ENCODE measurements around the gene RHOD.
A peak's percentile ranks its signal among the peaks of the same experiment; 100 is the strongest.

RHOD gene

DNA sequence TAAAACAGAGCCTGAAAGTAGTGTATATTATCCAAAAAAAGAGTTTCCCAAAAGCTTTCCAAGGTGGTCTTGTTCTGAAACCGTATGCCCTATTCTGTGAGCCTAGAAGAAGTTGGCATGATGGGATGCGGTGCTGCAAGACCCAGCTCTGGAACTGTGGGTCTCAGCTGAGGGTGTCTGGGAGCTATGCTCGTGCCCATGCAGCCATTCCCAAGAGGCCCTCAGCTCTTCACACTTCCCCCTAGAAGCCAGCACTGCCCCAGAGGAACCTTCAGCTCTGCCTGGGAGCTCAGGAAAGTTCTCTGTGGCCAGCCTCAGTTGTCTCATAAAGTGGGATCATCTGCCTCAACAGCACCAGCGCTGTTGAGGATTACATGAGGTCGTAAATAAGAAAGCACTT, 40.1 kb upstream of the RHOD start:
- DNase-seq (ENCODE audit: low read depth) = no peak
- no peak overlapping the region for H3K4me3 ChIP-seq (ENCODE audit: control insufficient read depth, low read depth, low read length)
- TF ChIP-seq, protein P1, sequence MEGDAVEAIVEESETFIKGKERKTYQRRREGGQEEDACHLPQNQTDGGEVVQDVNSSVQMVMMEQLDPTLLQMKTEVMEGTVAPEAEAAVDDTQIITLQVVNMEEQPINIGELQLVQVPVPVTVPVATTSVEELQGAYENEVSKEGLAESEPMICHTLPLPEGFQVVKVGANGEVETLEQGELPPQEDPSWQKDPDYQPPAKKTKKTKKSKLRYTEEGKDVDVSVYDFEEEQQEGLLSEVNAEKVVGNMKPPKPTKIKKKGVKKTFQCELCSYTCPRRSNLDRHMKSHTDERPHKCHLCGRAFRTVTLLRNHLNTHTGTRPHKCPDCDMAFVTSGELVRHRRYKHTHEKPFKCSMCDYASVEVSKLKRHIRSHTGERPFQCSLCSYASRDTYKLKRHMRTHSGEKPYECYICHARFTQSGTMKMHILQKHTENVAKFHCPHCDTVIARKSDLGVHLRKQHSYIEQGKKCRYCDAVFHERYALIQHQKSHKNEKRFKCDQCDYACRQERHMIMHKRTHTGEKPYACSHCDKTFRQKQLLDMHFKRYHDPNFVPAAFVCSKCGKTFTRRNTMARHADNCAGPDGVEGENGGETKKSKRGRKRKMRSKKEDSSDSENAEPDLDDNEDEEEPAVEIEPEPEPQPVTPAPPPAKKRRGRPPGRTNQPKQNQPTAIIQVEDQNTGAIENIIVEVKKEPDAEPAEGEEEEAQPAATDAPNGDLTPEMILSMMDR (IDR thresholded peaks at IDR 0.05; ENCODE audit: control insufficient read depth, insufficient read depth, low read depth, low read length, missing control alignments) = no peak

DNA sequence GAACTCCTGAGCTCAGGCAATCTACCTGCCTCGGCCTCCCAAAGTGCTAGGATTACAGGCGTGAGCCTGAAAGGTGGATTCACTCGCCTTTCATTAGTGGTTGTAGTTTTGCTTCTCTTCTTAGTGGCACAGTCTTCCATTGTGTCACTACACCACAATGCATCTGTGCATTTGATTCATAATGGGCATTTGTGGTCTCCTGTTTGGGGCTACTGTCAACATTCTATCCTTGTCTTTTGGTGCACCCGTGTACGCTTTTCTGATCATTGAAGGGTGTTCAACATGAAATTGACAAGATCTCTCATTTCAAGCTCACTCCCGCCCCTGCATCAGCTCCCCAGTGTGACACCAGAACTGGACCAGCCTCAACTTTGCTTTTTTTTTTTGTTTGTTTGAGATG, 35.7 kb upstream of the RHOD start:
- DNase-seq (ENCODE audit: low read depth) = no peak
- TF ChIP-seq, protein P1 (IDR thresholded peaks at IDR 0.05; ENCODE audit: control insufficient read depth, insufficient read depth, low read depth, low read length, missing control alignments) = no peak
- no peak overlapping the region for H3K4me3 ChIP-seq (ENCODE audit: control insufficient read depth, low read depth, low read length)

DNA sequence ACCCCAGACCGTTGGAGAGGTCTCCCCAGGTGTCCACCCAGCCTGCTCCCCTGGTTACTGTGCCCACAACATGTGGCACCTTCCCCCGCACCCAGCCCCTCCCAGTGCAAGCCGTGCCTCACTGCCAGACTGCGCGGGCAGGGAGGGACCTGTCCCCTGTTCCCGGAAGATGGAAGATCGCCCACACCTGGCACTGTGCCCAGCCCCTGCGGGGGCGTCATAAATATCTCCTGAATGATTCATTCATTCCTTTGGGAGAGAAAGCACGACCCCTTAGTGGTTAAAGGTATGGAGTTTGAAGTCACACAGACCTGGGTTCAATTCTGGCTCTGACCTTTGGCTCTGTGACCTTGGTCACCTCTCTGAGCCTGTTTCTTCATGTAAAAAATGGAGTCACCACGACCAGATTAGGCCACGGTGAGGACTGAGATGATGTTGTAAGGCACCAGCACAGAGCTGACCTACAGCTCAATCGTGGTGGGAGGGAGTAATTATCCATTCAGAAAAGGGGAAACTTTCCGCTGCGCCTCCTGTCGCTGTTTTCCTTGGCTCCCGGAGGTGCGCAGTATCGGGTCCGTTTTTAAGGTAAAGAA, 34.2 kb upstream of the RHOD start:
- TF ChIP-seq, protein P1 (IDR thresholded peaks at IDR 0.05; ENCODE audit: control insufficient read depth, insufficient read depth, low read depth, low read length, missing control alignments) = no peak
- peak overlapping the region; percentile 47 for H3K4me3 ChIP-seq (ENCODE audit: control insufficient read depth, low read depth, low read length)
- DNase-seq (ENCODE audit: low read depth) = no peak

DNA sequence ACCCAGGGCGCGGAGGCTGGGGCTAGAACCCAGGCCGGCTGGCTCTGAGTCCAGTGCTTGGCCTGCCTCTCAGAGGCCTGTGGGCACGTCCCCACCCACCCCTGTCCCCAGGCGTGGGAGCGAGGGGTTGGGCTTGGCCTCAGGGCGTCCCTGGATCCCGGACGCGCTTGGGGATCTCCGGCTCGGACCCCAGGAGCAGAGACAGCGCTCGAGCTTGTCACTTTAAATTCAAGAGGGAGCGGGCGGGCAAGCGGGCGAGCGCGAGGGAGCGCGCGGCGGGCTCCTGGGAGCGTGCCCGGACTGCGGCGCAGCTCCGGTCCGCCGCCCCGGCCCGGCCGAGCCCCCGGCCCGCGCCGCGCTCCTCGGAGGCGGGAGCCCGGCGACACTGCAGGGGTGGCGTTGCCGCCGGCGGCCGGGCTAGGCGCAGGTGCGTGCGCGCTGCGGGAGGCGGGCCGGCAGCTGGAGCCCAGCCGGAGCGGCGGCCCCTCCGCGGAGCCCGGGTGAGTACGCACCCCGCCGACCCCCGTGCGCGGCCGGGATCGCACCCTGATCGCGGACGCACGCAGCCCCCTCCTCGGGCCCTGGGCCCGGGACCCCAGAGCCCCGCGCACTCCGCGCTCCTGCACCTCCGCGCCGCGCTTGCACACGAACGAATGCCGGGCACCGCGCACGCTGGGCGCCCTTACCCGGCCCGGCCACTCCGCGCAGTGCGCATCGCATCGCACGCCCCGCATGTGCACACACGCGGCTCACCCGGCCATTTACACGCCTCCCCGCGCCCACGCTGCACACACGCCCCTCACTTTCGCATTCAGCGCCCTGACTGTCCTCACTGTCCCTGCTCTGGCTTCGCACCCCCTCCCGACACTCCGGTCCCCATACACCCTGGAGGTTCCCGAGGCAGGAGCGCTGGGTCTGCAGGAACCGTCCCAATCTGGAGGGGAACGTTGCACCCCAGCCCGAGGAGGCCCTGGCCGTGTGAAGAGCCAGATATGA, 33.4 kb upstream of the RHOD start, which contains the start of gene SYT12:
SYT12 (plus strand) TSS at position 174 of the 996 bp plus-strand sequence. CDS start 7,011 bp downstream, outside the sequence.
- H3K4me3 ChIP-seq (ENCODE audit: control insufficient read depth, low read depth, low read length) = peak within 1 kb of the TSS; percentile 47
- TF ChIP-seq, protein P1 (IDR thresholded peaks at IDR 0.05; ENCODE audit: control insufficient read depth, insufficient read depth, low read depth, low read length, missing control alignments) = no peak
- no peak for DNase-seq (ENCODE audit: low read depth)

DNA sequence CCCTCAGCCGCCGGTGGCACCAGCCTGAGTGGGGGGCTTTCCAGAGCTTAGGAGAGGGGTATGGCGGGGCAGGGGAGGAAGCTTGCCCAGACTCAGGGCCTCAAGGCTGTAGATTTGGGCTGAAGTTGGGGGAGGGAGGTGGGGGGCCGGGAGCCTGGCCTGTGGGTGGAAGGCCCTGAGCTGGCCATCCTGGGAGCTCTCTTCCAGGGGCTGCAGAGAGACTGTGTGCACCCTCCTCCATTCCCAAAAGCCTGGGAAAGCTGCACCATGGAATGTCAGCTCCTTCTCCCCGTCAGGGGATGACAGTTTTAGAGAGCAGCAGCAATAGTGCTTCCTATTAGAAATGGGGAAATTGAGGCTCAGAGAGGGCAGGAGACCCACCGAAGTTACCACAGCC, 32.7 kb upstream of the RHOD start:
- no peak overlapping the region; the same call in 1 of the 2 replicates for H3K4me3 ChIP-seq (ENCODE audit: control insufficient read depth, low read depth, low read length)
- TF ChIP-seq, protein P1 (IDR thresholded peaks at IDR 0.05; ENCODE audit: control insufficient read depth, insufficient read depth, low read depth, low read length, missing control alignments) = no peak
- DNase-seq (ENCODE audit: low read depth) = no peak

DNA sequence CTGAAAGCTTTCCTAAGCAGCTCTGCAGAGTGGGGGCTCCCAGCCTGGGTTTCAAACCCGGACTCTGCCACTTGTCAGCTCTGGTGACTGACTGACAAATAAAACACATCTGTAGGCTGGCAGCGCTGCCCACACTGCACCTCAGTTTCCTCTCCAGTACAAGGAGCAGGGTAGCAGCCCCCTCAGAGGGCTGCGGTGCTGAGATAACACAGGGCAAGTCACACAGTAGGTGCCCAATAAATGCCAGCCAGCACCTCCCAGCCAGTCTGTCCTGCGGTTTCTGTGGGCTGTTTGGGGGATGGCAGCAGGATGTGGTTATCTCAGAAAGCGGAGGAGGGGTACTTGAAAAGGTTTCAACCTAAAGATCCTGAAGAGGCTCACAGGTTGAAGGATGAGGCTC, 32.2 kb upstream of the RHOD start:
- no peak for DNase-seq (ENCODE audit: low read depth)
- H3K4me3 ChIP-seq (ENCODE audit: control insufficient read depth, low read depth, low read length) = no peak overlapping the region
- TF ChIP-seq, protein P1 (IDR thresholded peaks at IDR 0.05; ENCODE audit: control insufficient read depth, insufficient read depth, low read depth, low read length, missing control alignments) = no peak
